NCI-H226 (cell line): Measurements from ENCODE around the gene SULF2.

Experiments used
- DNase-seq: peaks from one replicate; pipeline ENCODE4 v3.0.0-alpha.2; 2015

Gene SULF2

DNA sequence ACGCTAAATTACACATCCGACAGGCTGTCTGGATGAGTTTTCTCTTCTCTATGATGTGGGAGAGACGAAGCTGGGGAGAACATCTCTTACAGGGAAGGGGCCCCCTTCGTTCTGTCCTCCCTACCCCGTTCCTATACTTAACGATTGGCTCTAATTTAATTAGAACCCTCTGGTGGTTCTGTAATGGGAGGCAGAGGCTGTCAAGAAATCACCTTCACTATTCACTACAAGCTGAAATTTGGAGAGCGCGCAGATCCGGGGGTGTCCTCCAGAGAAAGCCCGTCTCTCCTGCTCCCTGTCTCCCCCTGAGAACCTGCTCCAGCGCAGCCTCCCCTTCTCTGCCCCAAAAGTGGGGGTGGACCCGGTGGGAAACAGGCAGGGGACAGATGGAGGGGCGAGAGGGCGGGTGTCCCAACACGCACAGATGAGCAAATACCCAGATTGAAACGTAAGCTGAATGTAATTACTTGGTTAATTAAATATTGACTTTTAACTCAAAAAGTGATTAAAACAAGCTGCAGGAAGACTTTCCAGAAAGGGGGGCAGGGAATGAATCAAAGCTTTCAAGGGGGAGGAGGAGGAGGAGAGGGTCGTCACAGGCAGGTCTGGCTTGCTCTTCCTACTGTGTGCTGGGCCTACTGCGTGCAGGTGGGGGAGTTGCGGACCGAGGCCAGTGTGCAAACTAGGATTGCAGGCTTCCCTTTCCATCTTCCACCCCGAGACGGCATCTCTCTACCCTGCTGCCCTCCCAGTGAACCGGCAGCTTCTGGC lies 1.3 kb downstream of the SULF2 start:
- DNase-seq = no peak

DNA sequence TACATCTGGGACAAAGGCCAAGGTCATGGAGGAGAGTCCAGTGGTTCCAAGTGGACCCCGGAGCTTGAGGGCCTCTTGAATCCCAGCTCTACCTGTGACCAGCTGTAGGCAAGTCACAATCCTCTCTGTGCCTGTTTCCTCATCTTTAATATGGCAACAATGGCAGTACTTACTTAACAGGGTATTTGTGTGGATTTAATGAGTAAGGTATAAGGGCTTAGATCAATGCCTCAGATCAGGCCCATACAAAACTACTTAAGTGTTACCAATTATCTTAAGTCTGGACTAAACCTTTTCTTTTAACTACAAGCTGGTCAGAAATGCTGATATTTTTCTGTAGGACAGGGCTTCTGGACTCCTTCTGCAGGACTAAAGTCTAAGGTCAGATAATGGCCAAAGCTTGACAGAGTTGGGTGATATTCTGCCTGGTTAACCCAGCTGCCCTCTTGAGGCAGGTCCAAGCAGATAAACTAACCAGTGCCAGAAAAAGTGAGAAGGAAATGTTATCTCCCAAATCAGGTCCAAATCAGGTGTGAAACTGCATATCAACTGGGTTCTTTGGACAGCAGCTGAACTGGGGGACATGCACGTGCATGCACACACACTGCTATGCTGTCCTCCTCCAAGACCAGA lies 2.2 kb downstream of the SULF2 start:
- DNase-seq = no peak

DNA sequence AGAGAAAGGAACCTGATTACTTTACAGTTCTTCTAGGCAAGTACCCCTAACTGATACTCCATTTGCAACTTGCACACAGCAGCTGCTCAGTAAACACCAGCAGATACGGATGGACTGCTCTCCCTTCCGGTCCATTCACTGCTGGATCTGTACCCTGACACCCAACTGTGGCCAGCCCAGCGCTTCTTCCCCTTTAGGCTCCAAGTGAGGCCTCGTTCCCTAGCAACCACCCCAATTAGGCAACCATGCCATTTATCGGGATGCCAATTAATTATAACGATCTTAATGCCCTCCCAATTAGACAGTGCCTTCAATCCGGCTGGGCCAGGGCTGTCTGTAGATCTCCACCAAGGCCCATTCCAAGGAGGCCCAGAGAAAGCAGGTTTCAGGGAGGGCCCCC lies 3.2 kb downstream of the SULF2 start:
- DNase-seq = no peak

DNA sequence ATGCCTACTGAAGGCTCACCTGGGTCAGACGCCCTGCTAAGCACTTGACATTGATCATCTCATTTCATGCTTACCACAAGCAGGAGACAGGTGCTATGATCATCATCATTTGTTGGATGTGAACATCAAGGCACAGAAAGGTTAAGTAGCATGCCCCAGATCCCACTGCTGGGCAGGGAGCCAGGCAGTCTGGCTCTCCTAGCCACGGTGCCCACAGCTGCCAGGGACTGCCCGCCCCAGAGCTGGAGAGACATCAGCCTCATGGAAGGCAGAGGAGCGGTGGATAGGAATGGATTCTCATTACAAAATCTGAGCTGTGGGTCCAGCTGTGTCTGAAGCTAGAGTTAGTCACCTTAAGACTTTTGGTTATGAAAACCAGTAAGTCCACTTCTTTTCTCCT lies 3.6 kb downstream of the SULF2 start:
- DNase-seq = no peak

DNA sequence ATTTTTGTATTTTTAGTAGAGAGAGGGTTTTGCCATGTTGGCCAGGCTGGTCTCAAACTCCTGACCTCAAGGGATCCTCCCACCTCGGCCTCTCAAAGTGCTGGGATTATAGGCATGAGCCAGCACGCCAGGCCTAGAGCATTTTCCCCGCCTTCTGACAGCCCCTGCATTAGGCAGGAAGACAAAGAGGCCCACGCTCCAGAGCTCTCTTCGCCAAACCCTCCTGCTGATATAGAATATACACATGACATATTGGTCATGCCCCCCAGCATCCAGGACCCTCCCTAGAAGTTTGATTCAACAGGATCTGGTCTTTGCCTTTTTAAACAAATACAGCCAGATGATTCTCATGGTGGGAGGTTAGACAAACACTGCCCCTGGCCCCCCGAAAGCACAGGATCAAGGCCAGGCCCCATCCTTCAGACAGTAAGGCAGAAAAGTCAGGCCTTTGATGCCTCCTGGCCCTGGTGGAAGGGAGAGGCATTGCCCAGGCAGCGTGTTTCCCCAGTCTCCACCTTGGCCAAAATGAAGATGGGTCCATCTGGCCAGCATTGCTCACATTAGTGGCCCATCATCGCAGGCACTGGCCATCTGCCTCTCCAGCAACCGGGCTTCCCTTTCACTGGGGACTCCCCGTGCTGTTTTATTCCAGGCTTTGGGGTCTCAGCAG lies 4.4 kb downstream of the SULF2 start:
- no peak for DNase-seq

DNA sequence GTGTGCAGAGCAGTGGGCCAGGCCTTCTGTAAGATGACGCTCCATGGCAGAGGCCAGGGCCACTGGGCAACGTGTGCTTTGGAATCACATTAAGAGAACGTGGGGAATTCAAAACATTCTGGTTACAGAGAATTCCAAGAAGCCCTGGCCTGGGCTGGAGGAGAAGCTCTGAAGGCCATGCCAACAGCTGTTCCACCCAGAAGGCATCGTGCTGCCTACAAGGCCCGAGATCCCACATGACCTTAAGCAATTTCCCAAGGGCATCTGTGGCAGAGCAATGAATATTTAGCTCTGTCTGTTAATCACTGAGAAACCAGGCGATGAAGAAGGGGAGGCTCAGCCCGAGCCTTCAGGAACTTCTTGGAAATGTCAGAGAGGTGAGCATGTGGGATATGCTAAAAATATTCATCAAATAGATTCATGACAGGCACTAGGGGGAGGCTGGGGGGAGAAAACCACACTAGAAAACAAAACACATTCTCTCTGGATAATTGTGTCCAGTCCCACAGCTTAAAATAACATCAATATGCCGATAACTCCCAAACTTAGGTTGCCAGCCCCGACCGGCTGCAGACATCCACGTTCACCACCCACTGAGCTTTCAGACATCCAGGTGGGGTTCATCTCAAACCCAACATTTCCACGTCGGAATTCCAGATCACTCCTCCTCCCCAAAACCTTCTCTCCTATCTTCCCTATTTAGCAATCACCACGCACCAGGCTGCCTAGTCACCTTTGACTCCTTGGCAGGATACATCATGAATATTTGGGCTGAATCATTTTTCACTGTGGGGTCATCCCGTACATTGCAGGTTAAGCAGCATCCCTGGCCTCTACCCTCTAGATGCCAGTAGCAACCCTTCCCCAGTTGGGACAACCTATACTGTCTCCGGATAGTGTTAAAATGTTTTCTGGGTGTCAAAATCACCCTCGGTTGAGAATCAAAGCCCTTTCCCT lies 6.6 kb downstream of the SULF2 start:
- no peak for DNase-seq

DNA sequence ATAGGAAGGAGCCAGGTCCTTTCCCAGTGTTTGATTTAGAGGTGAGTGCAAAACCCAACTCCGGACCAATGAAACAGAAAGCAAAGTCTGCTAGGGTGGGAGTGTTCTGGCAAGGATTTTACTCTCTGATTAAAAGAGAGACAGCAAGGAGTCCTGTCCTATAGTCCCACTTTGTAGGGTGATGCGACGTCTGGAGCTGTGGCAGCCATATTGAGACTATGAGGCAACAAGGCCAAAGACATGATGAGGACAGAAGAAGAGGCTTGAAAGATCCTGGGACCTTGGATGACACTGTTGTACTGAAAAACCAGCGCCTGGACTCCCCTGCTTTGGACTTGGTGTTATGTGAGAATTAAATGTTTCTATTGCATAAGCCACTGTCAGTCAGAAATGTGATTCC lies 8.1 kb downstream of the SULF2 start:
- no peak for DNase-seq

DNA sequence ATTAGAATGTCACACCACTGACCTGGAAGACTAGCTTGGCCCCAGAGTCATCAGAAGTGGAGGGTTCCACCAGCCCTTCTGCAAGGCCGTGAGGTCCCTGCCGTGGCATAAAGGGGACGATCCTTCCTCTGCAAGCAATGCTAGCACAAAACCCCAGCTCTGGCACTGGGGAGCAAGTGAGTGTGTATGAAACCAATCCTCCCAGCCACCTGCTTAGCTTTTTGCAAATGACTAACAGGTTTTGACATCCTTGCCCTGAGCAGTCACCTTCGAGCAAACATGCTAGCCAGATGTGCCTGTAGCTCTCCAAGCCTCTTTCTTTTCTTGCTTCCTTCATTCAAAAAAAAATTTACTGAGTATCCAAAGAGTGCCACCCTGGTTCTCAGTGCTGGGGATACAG lies 8.6 kb downstream of the SULF2 start:
- DNase-seq = no peak

DNA sequence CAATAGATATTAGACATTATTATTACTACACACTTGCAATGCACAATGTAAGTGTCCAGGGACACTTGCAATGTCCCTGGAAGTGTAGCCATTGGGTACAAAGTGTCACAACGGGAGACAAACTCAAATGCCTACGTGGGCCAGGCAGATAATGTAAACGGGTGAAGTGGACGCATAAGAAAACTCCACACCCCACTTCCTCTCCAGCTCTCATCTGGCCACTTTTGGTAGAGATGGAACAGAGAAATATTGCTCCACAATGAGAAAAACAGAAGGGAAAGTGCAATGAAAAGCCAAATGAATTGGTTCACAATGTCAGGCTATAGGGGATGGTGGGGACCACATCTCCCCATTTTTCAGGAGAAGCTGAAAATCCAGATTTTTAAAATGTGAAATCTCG lies 9.4 kb downstream of the SULF2 start:
- no peak for DNase-seq

DNA sequence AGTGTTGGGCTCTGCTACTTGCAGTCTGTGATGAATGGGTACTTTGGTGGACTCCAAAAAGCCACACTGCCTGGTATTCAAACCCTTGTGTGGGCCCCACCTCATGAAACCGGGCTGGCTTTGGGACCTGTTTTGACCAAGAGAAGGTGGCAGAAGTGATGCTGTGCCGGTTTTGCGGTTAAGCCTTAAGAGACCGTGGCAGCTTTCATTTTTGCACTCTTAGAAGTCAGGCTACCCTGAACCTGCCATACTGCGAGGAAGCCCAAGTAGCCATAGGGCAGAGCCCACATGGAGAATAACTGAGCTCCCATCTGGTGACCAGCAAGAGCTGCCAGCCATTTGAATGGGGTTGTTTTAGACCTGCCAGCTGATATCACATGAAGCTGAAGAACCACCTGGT lies 10.2 kb downstream of the SULF2 start:
- no peak for DNase-seq

DNA sequence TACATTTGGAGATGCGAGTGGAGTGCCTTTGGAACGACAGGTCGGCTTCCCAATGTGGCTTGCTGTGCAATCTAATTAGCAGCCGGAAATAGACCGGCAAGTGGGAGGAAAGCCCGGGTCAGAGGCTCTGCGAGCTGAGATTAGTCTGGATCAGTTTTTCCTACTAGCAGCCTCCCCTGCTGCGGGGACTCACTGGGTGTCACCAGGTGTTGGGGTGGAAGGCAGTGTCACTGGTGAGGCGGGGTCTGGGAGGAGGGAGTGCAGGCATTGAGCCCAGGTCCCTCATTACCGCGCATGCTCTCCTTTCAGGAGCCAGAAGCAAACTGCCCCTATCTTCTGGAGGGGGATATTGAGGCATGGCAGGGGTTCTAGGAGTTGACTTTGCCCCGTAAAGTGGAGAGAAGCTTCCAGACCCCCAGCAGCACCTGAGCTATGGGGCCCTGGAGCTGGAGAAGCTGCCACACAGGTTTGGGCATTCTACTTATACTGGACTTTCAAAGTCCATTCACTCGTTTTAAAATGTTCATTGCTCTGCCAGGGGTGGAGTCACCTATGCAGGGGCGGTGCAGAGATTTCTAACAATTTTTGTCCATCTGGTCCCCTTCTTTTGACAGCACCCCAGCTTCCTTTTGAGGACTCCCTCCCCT lies 11.0 kb downstream of the SULF2 start:
- no peak for DNase-seq

DNA sequence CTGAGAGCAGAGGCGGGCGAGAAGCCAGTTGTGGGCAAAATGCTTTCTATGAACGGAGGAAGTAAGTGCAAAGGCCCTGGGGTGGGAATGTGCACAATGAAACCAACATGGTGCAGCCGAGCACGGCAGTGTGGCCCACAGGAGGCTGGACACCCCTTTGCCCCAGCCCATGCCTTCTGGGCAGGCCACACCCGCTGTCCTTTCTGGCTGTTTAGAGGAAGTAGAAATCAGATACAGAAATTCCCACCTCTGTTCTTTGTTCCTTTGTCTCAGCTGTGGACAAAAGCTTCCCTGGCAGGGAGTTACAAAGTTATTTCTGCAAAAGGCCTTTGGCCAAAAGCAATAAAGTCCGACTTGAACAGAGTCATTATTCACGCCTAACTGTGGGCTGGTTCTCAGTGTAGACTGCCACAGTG lies 11.9 kb downstream of the SULF2 start:
- no peak for DNase-seq

DNA sequence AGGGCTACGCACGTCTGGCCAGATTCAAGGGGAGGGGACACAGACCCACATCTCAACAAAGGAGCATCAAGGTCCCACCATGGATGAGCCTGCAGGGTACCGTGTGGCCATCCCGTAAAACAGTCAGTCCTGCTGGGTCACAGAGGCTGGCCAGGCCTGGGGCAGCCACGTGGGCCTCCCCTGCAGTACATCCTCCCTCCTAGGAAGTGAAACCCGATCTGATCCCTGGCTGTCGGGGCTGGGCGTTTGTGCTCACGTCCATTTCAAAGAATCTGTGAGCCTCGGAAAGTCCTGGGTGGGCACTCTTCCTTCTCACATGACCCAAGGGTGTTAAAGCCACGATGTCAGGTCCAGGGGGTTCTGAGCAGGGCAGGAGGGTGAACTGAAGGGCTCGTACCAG lies 14.3 kb downstream of the SULF2 start:
- no peak for DNase-seq

DNA sequence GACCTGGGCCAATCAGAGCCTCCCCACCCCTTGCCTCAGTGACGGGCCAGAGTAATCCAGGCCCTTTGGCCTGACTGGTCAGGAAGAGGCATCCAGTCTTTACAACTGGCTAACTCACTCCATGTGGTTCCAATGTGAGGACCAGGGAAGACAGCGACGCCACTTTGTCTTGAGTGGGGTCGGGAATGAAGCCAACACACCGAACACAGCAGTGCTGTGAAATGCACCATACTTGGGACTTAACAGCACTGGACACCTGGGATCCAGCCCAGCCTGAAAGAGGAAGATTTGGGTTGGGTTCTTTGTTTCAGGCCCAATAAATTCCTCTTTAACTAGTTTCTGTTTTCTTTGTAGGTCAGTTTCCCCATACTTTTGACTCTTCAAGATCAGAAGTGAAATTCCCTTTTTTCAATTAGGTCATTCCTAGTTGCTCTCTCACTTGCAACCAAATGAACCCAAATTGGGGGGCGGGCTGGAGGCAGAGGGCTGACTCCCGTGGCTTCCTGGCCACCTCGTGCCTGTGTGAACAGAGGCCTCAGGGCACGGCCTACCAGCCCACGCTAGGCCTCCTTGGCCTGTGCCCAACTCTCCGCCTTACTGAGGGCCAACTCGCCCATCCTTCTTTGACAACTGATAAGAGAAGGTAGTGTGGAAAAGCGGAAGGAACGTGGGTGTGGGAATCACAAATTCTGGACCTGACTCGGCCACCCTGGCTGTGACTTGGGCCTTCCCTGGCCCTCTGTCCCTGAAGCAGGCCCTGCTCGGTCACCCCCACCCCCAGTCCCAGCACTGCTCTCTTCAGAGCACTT lies 17.1 kb downstream of the SULF2 start:
- peak; percentile 59 for DNase-seq

DNA sequence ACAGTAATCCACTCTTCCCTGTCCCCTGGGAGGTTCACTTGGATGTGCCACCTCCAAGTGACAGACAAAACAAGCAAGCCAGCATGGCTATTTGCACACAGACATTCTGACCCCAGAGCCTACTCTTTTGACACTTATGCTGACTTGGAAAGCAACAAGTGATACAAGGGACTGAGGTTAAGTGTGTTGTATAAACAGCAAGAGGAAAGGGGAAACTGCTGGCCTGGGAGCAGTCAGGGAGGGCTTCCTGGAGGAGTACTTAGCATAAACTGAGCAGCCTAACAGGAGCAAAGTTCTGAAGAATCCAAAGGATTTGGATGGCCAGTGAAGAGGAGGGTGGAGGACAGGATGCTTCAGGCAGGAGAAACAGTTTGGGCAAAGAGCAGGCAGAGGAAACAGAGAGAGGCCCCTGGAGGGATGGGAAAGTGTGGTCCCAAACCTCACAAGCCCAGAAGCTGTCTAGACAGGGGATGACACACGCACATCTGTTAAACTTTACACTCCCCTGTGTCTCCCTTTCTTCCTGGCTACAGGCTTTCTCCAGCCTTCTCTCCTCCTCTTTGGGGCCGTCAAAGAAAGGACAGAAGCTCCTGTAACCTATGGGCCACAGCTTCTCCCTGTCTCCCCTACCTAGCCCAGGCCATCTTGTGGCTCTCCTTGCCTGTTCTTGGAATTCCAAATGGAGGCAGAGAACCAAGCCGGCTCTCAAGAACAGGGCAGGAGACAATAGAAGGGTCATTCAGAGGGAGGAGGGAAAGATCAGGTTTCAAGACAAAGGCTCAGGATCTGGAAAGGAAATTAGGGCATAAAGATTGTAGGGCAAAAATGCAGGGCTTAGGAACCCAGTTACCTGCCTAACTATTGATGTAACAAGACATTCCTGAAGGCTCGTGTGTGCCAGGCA lies 19.3 kb downstream of the SULF2 start:
- DNase-seq = no peak

DNA sequence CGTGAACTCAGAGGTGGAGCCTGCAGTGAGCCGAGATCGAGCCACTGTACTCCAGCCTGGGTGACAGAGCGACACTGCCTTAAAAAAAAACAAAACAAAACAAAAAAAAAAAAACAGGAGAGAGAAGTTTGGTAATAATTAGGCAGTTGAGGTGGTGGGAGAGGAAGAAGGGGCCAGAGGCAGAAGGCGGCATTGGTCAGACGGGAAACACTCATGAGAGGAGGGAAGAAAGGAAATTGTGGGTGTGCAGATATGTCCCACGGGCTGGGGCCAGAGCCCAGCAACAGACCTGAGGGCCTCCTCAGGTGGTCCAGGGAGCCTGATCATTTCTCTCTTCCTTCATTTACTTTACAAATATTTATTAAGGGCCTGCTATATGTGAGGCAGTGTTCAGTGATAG lies 20.0 kb downstream of the SULF2 start:
- DNase-seq = no peak

DNA sequence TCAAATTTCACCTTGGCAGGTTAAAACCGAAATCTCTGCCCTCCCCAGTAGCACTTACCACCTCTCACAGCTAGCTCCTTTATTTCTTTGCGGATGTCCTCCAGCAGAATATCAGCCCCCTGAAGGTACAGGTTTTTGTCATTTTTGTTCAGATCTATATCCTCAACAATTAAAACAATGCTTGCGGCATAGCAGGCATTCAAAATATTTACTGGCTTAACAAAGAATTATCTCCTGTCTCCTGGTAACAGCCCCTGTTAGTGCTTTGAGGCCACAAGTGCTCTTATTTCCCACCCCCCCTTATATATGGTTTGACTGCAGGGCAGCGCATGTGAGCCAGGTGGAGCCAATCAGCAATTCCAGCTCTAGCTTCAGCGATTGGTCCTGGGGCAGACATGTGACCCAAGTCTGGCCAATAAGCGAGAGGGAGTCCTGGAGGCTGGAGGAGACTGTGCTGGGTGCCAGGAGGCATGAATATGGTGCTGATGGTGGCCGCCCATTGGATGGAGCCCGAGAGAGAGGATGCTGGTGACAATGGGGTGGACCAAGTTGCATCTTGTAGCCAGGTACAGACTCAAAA lies 21.0 kb downstream of the SULF2 start:
- no peak for DNase-seq

DNA sequence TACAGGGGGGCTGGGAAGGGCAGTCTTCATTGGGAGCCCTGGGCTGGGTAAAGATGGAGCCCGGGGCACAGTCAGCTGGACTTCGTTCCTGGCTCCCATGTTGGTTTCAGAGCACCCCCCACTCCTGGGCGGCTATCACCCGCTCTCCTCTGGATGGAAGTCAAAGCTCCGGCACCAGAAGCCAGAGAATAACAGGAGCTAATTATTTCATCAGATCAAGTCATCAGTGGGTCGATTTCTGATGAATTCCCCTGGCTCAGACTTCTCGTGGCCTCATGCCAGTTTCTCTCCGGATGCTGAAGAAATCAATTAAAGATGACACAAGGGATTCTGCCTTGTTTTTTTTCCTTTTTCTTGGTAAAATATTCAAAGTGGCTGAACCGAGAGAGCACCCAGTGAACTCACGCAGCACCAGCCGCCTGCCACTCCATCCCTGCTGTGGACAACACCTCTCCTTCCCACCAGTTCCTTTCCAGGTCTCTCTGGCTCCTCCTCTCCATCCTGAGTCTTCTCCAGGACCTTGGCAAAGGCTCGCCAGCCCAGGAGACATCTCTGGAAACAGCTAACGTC lies 22.5 kb downstream of the SULF2 start:
- DNase-seq = no peak

DNA sequence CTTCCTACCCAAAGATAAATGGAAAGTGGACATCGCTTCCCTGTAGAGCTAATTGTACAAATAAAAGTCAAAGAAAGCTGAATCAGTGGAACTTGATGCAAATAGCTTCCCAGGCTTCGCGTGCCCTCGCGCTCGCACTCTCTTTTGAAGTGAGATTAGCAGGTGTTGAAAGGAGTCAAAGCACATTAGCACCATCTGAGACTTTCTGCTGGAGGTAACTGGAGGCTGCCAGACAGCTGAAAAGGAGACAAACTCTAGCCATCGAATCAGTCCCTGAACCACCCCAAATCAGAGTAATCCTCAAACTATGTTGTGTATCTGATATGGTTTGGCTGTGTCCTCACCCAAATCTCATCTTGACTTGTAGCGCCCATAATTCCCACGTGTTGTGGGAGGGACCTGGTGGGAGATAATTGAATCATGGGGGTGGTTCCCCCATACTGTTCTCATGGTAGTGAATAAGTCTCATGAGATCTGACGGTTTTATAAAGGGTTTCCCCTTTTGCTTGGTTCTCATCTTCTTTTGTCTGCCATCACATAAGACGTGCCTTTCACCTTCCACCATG lies 23.7 kb downstream of the SULF2 start:
- no peak for DNase-seq
